Pons (tissue), 1 donor: ENCODE data around the gene DMD.

Experiments
- DNase-seq: peaks from one replicate; pipeline ENCODE4 v3.0.0-alpha.2; 2016; ENCODE audit warnings: low spot score

The DMD gene

GRCh38 chrX:32483534-32484136 lies 727.7 kb downstream of the DMD start:
- DNase-seq = peak; percentile 1

- no peak for DNase-seq
Measured at GRCh38 chrX:32480019-32480418, 731.3 kb downstream of the DMD start.

GRCh38 chrX:32472364-32472763 lies 739.0 kb downstream of the DMD start:
- no peak for DNase-seq

DNA sequence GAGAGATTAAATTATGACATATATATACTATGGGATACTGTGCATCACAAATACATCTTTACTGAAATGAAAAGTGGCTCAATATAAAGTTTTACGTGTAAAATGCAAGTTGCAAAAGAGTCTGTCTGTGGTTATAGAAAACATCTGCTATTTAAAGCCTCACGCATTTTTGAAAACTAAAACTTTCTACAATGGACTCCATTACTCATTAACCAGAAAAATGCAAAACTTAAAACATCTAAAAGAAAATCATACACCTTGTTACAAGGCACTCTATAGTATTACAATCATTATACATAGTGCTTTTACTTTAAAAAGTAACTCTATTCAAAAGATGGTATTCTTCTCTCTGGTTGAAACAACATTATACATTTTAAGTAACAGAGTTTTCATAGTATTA lies 755.6 kb downstream of the DMD start:
- DNase-seq = no peak

- no peak for DNase-seq
Measured at GRCh38 chrX:32451954-32452695, 759.2 kb downstream of the DMD start.

DNA sequence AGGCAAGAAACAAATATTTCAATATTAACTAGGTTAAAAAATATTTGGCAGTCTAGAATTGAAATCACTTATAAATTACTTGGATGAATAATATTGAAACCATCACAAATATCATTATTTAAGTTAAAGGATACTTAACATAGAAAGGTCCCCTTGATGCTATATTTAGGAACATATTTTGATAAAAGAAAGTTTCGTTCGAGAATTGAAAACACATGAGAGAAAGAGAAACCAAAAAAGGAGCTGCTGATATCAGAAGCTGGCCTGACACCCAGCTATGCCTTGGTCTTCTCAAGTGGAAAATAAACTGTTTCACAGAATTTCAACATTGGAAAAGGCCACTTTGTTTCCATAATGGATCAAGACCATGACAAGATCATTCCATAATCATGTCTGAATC lies 762.4 kb downstream of the DMD start:
- no peak for DNase-seq

- DNase-seq = peak; percentile 3
Measured at GRCh38 chrX:32448320-32448719, 763.0 kb downstream of the DMD start.

DNA sequence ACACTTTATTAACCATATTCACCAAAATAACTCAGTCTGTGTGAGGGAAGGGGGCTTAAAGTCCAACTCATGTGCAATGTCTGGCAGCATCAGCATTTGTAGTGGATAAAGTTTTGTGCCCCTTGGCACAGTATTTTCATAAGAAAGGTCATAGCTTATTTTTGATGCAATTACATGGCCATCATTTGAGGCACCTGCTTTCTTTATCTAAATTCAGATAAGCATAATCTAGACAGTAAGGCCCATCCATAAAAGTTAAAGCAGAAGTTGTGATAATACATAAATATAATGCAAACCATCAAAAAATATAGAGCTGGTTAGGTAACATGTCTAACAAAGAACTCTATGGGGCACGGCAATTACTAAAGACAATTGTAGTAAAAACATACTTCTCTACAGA lies 763.7 kb downstream of the DMD start:
- DNase-seq = no peak

DNA sequence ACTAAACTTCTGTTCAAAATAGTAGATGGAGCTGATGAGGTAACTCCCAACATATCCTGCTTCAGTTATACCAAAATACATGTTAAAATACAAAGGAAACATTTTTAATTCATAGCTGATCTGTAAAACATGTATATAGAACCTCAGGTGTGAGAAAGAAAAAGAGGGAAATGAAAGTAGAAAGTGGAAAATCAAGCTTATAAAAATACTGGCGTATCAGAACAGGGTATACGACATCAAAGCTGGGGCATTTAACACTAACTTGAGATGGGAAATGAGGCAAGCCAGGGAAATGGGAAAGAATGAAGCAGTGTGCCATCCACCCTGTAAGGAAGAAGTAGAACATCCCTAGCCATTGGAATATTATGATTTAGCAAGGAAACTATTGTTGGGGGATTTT lies 767.5 kb downstream of the DMD start:
- no peak for DNase-seq

DNA sequence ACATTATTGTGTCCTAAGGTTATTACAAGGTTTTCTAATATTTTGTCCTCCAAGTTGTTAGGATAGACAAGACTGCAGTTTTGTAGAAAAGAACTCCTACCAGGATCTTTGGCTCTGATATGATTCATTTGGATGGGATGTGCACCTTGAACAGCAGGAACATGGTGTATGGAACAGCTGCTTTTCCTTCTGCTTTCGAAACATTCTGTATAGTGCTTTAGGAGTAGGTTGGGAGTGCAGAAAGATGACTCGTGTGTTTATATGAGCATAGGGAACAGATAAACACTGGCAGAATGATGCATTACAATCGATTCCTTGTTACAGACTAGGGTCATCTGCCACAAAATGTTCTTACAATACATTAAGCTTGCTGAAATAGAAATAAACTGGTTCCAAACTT lies 790.1 kb downstream of the DMD start:
- DNase-seq = no peak

DNA sequence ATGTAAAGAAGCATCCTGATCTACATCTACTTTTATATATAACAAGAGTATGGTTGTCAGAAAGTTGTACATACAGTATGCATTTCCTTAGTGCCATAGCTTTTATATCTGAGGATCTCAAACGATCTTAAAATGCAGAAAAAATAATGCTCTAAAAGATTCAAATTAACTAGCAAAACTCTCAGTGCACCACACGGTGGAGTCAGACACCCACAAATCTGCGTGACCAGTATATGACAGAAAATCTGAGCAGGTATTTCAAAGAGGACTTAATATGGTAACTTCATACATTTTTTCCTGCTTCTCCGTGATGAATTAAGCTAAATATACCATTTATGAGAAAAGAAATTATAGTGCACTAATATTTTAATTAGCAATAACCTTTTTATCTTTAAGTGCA lies 803.0 kb downstream of the DMD start:
- peak; percentile 8 for DNase-seq

DNA sequence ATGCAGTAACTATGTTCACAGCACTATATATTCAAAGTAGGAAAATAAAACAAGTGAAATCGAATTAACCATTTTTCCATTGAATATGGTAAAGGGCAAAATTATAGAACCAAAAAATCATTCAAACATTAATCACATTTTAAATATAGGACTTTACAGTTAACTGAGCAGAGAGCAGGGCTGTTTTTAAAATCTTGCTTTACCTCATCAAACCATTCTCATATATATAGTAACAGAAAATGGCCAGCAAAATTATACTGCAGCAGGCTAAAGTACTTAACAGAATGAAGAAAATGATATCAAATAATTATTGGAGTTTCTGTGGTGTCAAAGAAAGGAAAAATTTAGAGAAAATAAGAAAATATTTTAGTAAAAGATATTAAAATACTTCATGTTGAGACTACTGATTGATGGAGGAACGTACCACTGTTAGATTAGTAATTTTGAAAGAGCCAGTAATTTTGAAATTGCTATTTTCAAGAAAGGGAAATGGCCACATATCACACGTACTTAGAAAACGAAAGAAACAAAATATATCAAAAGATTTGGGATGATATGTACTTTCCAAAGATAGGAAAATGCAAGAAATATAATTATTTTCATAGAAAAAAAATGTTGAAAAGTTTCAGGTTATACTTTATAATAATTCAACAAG lies 813.7 kb downstream of the DMD start:
- no peak for DNase-seq

GRCh38 chrX:32395878-32396277 lies 815.5 kb downstream of the DMD start:
- no peak for DNase-seq

- no peak for DNase-seq
Measured at GRCh38 chrX:32392655-32393054, 818.7 kb downstream of the DMD start.

- no peak for DNase-seq
Measured at GRCh38 chrX:32370456-32371205, 840.7 kb downstream of the DMD start.

- no peak for DNase-seq
Measured at GRCh38 chrX:32293962-32294700, 917.2 kb downstream of the DMD start.

DNA sequence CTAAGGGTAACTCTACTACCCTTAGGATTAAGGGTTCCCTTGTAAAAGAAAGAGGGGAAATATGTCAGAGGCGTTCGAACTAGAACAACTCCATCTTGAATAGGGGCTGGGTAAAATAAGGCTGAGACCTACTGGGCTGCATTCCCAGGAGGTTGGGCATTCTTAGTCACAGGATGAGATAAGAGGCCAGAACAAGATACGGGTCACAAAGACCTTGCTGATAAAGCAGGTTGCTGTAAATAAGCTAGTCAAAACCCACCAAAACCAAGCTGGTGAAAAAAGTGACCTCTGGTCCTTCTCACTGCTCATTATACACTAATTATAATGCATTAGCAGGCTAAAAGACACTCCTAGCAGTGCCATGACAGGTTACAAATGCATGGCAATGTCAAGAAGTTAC lies 922.0 kb downstream of the DMD start:
- no peak for DNase-seq

GRCh38 chrX:32281853-32282252 lies 929.5 kb downstream of the DMD start:
- DNase-seq = peak; percentile 7

DNA sequence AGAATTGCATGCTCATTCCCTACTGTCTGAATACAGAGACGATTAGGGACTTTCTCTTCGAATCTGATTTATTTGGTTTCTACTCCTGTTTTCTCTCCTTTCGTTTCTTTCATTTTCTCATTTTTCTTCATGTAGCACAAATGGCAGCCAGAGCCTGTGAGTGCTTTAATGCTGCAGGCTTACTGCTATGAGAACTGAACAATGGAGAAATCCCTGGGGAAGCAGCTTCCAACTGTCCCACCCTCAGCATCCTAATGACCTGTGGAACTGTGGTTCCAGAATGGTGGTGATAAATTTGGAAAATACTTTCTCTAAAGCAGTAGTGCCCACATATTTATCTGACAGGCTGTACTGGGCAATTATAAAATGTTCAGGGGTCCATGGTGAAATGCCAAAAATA lies 930.4 kb downstream of the DMD start:
- DNase-seq = no peak

DNA sequence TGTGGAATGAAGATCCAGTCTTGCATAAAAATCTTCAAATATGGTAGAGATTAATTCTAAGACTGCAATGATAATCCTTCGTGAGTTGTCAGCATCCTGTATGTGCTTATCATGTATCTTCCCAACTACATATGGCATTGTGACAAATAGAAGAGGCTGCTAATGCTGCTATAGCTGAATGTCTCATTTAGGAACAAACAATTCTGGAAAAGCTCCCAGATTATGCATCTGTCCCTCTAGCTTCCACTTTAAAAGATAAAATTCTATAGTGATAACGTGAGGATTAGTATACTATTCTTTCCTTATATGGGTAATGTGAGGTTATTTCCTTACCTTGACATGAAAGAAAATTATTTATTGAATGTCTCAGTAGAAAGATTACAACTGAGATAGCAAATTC lies 930.9 kb downstream of the DMD start:
- DNase-seq = peak; percentile 7

DNA sequence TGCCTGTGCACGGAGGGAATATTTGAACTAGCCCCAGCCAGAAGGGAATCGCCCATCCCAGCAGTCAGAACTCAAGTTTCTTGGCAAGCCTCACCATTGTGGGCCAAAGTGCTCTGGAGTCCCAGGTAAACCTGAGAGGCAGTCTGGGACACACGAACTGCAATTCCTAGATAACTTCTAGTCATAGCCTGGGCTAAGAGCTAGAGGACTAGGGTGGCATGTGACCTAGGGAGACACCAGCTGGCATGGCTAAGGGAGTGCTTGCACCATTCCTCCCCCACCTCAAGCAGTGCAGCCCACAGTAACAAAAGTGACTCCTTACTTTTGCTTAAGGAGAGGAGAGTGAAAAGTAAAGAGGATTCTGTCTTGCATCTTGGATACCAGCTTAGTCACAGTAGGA lies 935.2 kb downstream of the DMD start:
- no peak for DNase-seq

GRCh38 chrX:32269866-32270265 lies 941.5 kb downstream of the DMD start:
- peak; percentile 1 for DNase-seq
